ENCODE data around the gene ATF6B. TPM values are rescaled to one million over a fixed set of nuclear protein-coding genes. Genes with fewer than 3 reads are reported as not detected.

Gene ATF6B
- total and polyA plus RNA-seq, 2 of the 8 experiments (the other 6 are each of a cell fraction or from before 2014, with no cell fraction given), result 38.1 to 42.2 TPM

Small RNA genes lying within 50 kb of the gene (microRNA-seq; reads per million reads assigned to microRNA genes)
- 0.23 to 0.81 reads per million in 2 experiments for gene MIR6721 (ENCODE audit: borderline microRNAs expressed in 2 of 2, borderline number of aligned reads in 2 of 2, borderline replicate concordance in 1 of 2)

Small RNA genes lying within 50 kb of the gene (small RNA-seq; reads per million reads assigned to genes)
- gene RNA5SP206 (ENCODE audit: insufficient read depth), result not detected

Other genes with a start within 250 kb of the ATF6B start
- 2.5 and 4.8 TPM in 2 replicates for gene SLC44A4, start 249.2 kb downstream of the ATF6B start, total RNA-seq (2021; fragmentation: NEBNext Ultra II Directional; extraction: Animal tissue kit (Norgen Biotek cat#: 25700))
- gene SLC44A4, start 249.2 kb downstream of the ATF6B start, polyA plus RNA-seq (2011; rRNA removed), result 7.0 and 7.1 TPM in 2 replicates
- 177 and 183 TPM in 2 replicates for gene EHMT2, start 230.5 kb downstream of the ATF6B start, total RNA-seq (2021; fragmentation: NEBNext Ultra II Directional; extraction: Animal tissue kit (Norgen Biotek cat#: 25700))
- 125 and 187 TPM in 2 replicates for gene EHMT2, start 230.5 kb downstream of the ATF6B start, polyA plus RNA-seq (2011; rRNA removed)
- 40.8 and 42.1 TPM in 2 replicates for gene ZBTB12, start 226.2 kb downstream of the ATF6B start, total RNA-seq (2021; fragmentation: NEBNext Ultra II Directional; extraction: Animal tissue kit (Norgen Biotek cat#: 25700))
- 20.7 and 32.4 TPM in 2 replicates for gene ZBTB12, start 226.2 kb downstream of the ATF6B start, polyA plus RNA-seq (2011; rRNA removed)
- gene C2, start 200.5 kb downstream of the ATF6B start, total RNA-seq (2021; fragmentation: NEBNext Ultra II Directional; extraction: Animal tissue kit (Norgen Biotek cat#: 25700)), result 0.26 and 0.61 TPM in 2 replicates
- gene C2, start 200.5 kb downstream of the ATF6B start, polyA plus RNA-seq (2011; rRNA removed), result 0.38 and 1.0 TPM in 2 replicates
- not detected in 2 replicates for gene CFB, start 182.2 kb downstream of the ATF6B start, total RNA-seq (2021; fragmentation: NEBNext Ultra II Directional; extraction: Animal tissue kit (Norgen Biotek cat#: 25700))
- 0.09 and 0.20 TPM in 2 replicates for gene CFB, start 182.2 kb downstream of the ATF6B start, polyA plus RNA-seq (2011; rRNA removed)
- 71.1 and 71.5 TPM in 2 replicates for gene NELFE, start 169.3 kb downstream of the ATF6B start, total RNA-seq (2021; fragmentation: NEBNext Ultra II Directional; extraction: Animal tissue kit (Norgen Biotek cat#: 25700))
- gene NELFE, start 169.3 kb downstream of the ATF6B start, polyA plus RNA-seq (2011; rRNA removed), result 49.2 and 52.3 TPM in 2 replicates
- 59.7 and 68.5 TPM in 2 replicates for gene SKIC2, start 169.1 kb downstream of the ATF6B start, total RNA-seq (2021; fragmentation: NEBNext Ultra II Directional; extraction: Animal tissue kit (Norgen Biotek cat#: 25700))
- 42.1 and 70.5 TPM in 2 replicates for gene SKIC2, start 169.1 kb downstream of the ATF6B start, polyA plus RNA-seq (2011; rRNA removed)
- gene DXO, start 156.1 kb downstream of the ATF6B start, total RNA-seq (2021; fragmentation: NEBNext Ultra II Directional; extraction: Animal tissue kit (Norgen Biotek cat#: 25700)), result 14.7 and 16.2 TPM in 2 replicates
- gene DXO, start 156.1 kb downstream of the ATF6B start, polyA plus RNA-seq (2011; rRNA removed), result 23.9 and 30.5 TPM in 2 replicates
- gene C4A, start 146.2 kb downstream of the ATF6B start, total RNA-seq (2021; fragmentation: NEBNext Ultra II Directional; extraction: Animal tissue kit (Norgen Biotek cat#: 25700)), result 0.48 and 2.4 TPM in 2 replicates
- 0.62 and 1.7 TPM in 2 replicates for gene C4A, start 146.2 kb downstream of the ATF6B start, polyA plus RNA-seq (2011; rRNA removed)
- gene C4B, start 113.5 kb downstream of the ATF6B start, total RNA-seq (2021; fragmentation: NEBNext Ultra II Directional; extraction: Animal tissue kit (Norgen Biotek cat#: 25700)), result 1.5 and 3.5 TPM in 2 replicates
- 0.74 and 1.7 TPM in 2 replicates for gene C4B, start 113.5 kb downstream of the ATF6B start, polyA plus RNA-seq (2011; rRNA removed)
- gene CYP21A2, start 89.8 kb downstream of the ATF6B start, total RNA-seq (2021; fragmentation: NEBNext Ultra II Directional; extraction: Animal tissue kit (Norgen Biotek cat#: 25700)), result 0.22 and 0.40 TPM in 2 replicates
- gene CYP21A2, start 89.8 kb downstream of the ATF6B start, polyA plus RNA-seq (2011; rRNA removed), result 0.14 and 0.23 TPM in 2 replicates
- gene TNXB, start 18.9 kb downstream of the ATF6B start, total RNA-seq (2021; fragmentation: NEBNext Ultra II Directional; extraction: Animal tissue kit (Norgen Biotek cat#: 25700)), result 4.8 and 5.5 TPM in 2 replicates
- 3.1 and 6.5 TPM in 2 replicates for gene TNXB, start 18.9 kb downstream of the ATF6B start, polyA plus RNA-seq (2011; rRNA removed)
- 9.4 and 10.9 TPM in 2 replicates for gene FKBPL, start 2.0 kb upstream of the ATF6B start, total RNA-seq (2021; fragmentation: NEBNext Ultra II Directional; extraction: Animal tissue kit (Norgen Biotek cat#: 25700))
- 5.4 and 5.8 TPM in 2 replicates for gene FKBPL, start 2.0 kb upstream of the ATF6B start, polyA plus RNA-seq (2011; rRNA removed)
- gene PRRT1, start 23.7 kb upstream of the ATF6B start, total RNA-seq (2021; fragmentation: NEBNext Ultra II Directional; extraction: Animal tissue kit (Norgen Biotek cat#: 25700)), result 2.8 TPM in 2 replicates
- gene PRRT1, start 23.7 kb upstream of the ATF6B start, polyA plus RNA-seq (2011; rRNA removed), result 0.71 and 1.4 TPM in 2 replicates
- 24.1 and 27.9 TPM in 2 replicates for gene PPT2, start 25.9 kb upstream of the ATF6B start, total RNA-seq (2021; fragmentation: NEBNext Ultra II Directional; extraction: Animal tissue kit (Norgen Biotek cat#: 25700))
- gene PPT2, start 25.9 kb upstream of the ATF6B start, polyA plus RNA-seq (2011; rRNA removed), result 39.0 and 39.5 TPM in 2 replicates
- gene EGFL8, start 36.3 kb upstream of the ATF6B start, total RNA-seq (2021; fragmentation: NEBNext Ultra II Directional; extraction: Animal tissue kit (Norgen Biotek cat#: 25700)), result 6.4 and 9.2 TPM in 2 replicates
- gene EGFL8, start 36.3 kb upstream of the ATF6B start, polyA plus RNA-seq (2011; rRNA removed), result 5.0 and 8.6 TPM in 2 replicates
- gene AGPAT1, start 47.8 kb upstream of the ATF6B start, total RNA-seq (2021; fragmentation: NEBNext Ultra II Directional; extraction: Animal tissue kit (Norgen Biotek cat#: 25700)), result 96.0 and 101 TPM in 2 replicates
- gene AGPAT1, start 47.8 kb upstream of the ATF6B start, polyA plus RNA-seq (2011; rRNA removed), result 222 and 287 TPM in 2 replicates
- 90.0 and 90.3 TPM in 2 replicates for gene RNF5, start 50.2 kb upstream of the ATF6B start, total RNA-seq (2021; fragmentation: NEBNext Ultra II Directional; extraction: Animal tissue kit (Norgen Biotek cat#: 25700))
- 145 and 158 TPM in 2 replicates for gene RNF5, start 50.2 kb upstream of the ATF6B start, polyA plus RNA-seq (2011; rRNA removed)
- 9.6 and 10.9 TPM in 2 replicates for gene AGER, start 56.0 kb upstream of the ATF6B start, total RNA-seq (2021; fragmentation: NEBNext Ultra II Directional; extraction: Animal tissue kit (Norgen Biotek cat#: 25700))
- 3.8 and 5.5 TPM in 2 replicates for gene AGER, start 56.0 kb upstream of the ATF6B start, polyA plus RNA-seq (2011; rRNA removed)
- gene PBX2, start 62.0 kb upstream of the ATF6B start, total RNA-seq (2021; fragmentation: NEBNext Ultra II Directional; extraction: Animal tissue kit (Norgen Biotek cat#: 25700)), result 130 and 133 TPM in 2 replicates
- 102 and 109 TPM in 2 replicates for gene PBX2, start 62.0 kb upstream of the ATF6B start, polyA plus RNA-seq (2011; rRNA removed)
- 6.0 and 6.6 TPM in 2 replicates for gene GPSM3, start 64.4 kb upstream of the ATF6B start, total RNA-seq (2021; fragmentation: NEBNext Ultra II Directional; extraction: Animal tissue kit (Norgen Biotek cat#: 25700))
- 9.8 and 10.6 TPM in 2 replicates for gene GPSM3, start 64.4 kb upstream of the ATF6B start, polyA plus RNA-seq (2011; rRNA removed)
- gene NOTCH4, start 95.8 kb upstream of the ATF6B start, total RNA-seq (2021; fragmentation: NEBNext Ultra II Directional; extraction: Animal tissue kit (Norgen Biotek cat#: 25700)), result 2.8 and 3.3 TPM in 2 replicates
- gene NOTCH4, start 95.8 kb upstream of the ATF6B start, polyA plus RNA-seq (2011; rRNA removed), result 1.9 TPM in 2 replicates
- gene TSBP1, start 243.7 kb upstream of the ATF6B start, total RNA-seq (2021; fragmentation: NEBNext Ultra II Directional; extraction: Animal tissue kit (Norgen Biotek cat#: 25700)), result not detected in 2 replicates
- gene TSBP1, start 243.7 kb upstream of the ATF6B start, polyA plus RNA-seq (2011; rRNA removed), result not detected in 2 replicates

Data from H1 (cell line).